Right cardiac atrium (tissue), 5 donors: ENCODE results near the gene CASP9. TPM values are rescaled to one million over a fixed set of nuclear protein-coding genes. Genes with fewer than 3 reads are reported as not detected.

ENCODE experiments used
- ATAC-seq, 2 donors: fragments of 200-7000 bp; cut with Tn5 transposase; one replicate each; pipeline versions ENCODE4 v1.8.0 to v1.9.1; 2020; ENCODE audit warnings: moderate library complexity in 2 of 2, mild to moderate bottlenecking in 1 of 2
- DNase-seq, 3 donors: peaks; one replicate each; pipeline ENCODE4 v3.0.0-alpha.2; 2020
- H3K27ac ChIP-seq: one replicate; pipeline ENCODE4 v1.5.1; 2013; ENCODE audit warnings: mild to moderate bottlenecking, low read length, control low read depth, moderate library complexity
- H3K27me3 ChIP-seq: one replicate; pipeline ENCODE4 v1.6.1; 2013; ENCODE audit not compliant: control insufficient read depth, insufficient read depth
- H3K4me1 ChIP-seq: one replicate; pipeline ENCODE4 v1.6.1; 2013; ENCODE audit warnings: low read length; ENCODE audit not compliant: control insufficient read depth, insufficient read depth
- H3K4me3 ChIP-seq: one replicate; pipeline ENCODE4 v1.5.1; 2013; ENCODE audit warnings: low read length, control low read depth
- H3K9me3 ChIP-seq: one replicate; pipeline ENCODE4 v1.6.1; 2013; ENCODE audit warnings: low read length; ENCODE audit not compliant: control insufficient read depth
- WGBS: extraction: QIAGEN DNeasy Blood & Tissue Kit; methylation state at CpG from one replicate; pipeline ENCODE4 v1.1.7; 2013; 5-methylcytosine and 5-hydroxymethylcytosine counted together
- intact Hi-C, 4 donors: fragments of 100-400 bp; cut with DNase I; formaldehyde crosslinking; loops; one replicate each; pipeline versions ENCODE4 v1.11.0 to v1.14.0; 2022 to 2023
- polyA plus RNA-seq: library from polyadenylated mRNA; stranded (reverse); fragments of 200-250 nt; gene quantifications from one replicate; pipeline ENCODE4 v1.2.3, GENCODE V29; 2013
- total RNA-seq, 4 donors: library from RNA; stranded (reverse); fragmentation: NEBNext Ultra II Directional; extraction: Animal tissue kit (Norgen Biotek cat#: 25700); gene quantifications; one replicate each; pipeline ENCODE4 v1.2.1, GENCODE V29; 2021
- donor health status: healthy with polysubstance abuse.
- donor health status: DM: no; HTN: yes; CAD: no.
- donor health status: DM: no; HTN: no; CAD: no.
- donor health status: DM: no; HTN: yes; CAD: no; lungs with severe emphysema.
- donor health status: DM: yes; HTN: yes; CAD: no.

Gene CASP9
- total and polyA plus RNA-seq, 5 donors: 8.1 to 14.2 (median 12.8) TPM

DNA sequence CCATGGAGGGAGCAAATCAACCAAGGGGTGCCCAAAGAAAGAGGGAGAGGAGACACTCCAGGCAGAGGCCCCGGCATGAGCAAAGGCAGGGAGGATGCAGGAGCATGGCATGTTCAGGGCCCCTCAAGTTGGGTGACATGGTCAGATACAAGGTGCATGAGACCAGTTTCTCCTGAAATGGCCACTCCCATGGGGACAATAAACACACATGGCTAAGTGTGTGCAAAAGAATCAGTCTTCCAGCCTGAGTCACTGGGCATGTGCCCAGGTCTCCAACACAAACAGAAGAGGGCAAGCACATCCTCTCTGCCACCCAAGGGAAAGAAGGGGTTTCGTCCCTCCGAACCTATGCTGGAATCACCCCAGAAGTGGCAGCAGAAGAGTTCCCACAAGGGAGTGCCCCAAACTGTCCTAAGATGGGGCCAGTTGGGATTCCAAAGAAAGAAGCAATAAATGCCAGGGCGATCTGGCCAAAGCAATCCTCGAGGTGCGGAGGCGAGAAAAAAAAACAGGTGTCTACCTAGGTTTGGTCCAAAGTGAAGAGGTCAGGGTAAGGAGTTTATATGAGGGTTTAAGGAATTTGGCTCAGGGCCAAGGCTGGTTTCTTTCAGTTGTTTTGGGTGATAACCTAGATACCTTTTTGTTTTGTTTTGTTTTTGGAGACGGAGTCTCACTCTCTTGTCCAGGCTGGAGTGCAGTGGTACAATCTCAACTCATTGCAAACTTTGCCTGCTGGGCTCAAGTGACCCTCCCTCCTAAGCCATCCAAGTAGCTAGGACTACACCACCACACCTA lies 13.2 kb downstream of the CASP9 start:
- Histone ChIP-seq H3K4me3 (no peak overlapping the region), H3K9me3 (no peaks in the 10 kb centered on the region), H3K4me1 (no peaks in the 10 kb centered on the region), H3K27me3 (no peaks in the 10 kb centered on the region), H3K27ac (no peak overlapping the region)
- DNase-seq (no peak), ATAC-seq (no peak)
- intact Hi-C loops: no loop called here
- 95% methylated on average over 8 of the region's 8 CpGs for WGBS

DNA sequence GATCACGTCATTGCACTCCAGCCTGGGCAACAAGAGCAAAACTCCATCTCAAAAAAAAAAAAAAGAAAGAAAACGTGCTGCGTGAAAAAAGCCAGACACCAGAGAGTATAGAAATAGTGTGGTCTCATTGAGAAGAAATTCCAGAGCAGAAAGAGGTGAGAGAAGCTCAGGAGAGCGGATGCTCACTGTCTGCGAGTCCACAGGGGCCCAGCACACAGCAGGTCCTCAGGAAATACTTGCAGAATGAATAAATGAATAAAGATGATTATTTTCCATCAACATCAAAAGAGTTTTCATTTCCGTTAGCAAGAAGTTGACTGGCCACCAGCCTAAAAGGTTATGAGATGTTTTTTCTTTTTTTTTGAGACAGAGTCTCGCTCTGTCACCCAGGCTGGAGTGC lies 14.4 kb downstream of the CASP9 start:
- Histone ChIP-seq H3K9me3 (no peaks in the 10 kb centered on the region), H3K27me3 (no peaks in the 10 kb centered on the region), H3K4me3 (no peak overlapping the region), H3K4me1 (no peaks in the 10 kb centered on the region), H3K27ac (no peak overlapping the region)
- DNase-seq (no peak), ATAC-seq (no peak)
- intact Hi-C loops: no loop called here
- WGBS: 76% methylated on average over 7 of the region's 7 CpGs

DNA sequence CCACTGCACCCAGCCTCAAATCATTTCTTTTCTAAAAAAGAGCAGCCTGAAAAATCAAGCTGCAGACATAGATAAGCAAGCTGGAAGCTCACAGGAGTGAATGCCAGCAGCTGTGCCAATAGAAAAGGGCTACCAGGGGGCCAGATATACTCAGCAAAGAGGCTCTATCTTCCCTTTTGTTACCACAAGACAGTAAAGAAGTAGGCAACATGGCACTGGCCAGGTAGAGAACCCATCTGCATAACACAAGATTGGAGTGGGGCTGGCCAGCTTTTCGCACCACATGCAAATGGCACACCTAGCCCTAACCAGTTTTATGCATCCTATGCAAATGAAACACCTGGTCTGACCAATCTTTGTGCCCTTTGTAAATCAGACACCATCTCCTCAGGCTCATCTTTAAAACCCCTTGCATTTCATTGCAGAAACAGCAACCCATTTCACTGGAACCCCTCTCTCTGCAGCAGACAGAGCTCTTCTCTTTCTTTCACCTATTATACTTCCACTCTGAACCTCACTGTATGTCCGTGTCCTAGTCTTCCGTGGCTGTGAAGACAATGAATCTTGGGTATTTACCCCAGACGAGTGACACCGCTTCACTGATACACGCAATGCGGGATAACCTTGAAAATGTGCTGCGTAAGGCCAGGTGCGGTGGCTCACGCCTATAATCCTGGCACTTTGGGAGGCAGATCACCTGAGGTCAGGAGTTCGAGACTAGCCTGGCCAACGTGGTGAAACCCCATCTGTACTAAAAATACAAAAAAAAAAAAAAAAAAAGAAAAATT lies 15.1 kb downstream of the CASP9 start:
- no peak for DNase-seq
- no peak overlapping the region for H3K4me3 ChIP-seq
- no peaks in the 10 kb centered on the region for H3K4me1 ChIP-seq
- ATAC-seq: no peak
- no peak overlapping the region for H3K27ac ChIP-seq
- intact Hi-C loops: no loop called here
- WGBS: 91% methylated on average over 12 of the region's 12 CpGs
- no peaks in the 10 kb centered on the region for H3K27me3 ChIP-seq
- H3K9me3 ChIP-seq: no peaks in the 10 kb centered on the region

DNA sequence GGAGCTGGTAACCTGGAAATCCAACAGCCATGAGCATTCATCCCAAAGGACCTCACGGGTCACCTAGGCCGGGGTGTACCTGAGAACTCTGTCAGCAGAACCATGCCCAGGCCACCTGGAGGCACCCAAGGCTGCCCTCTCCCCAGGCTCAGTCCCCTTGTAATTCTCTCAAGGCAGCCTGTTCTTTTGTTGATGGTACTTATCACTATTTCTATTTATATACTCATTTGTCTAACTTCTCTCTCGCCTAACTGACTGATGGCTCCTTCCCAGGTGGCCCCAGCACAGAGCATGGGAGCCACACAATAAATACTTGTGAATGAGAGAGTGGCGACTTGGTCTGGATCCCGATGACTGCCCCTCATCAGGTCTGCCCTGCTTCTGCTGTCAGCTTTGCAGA lies 16.7 kb downstream of the CASP9 start:
- H3K27me3 ChIP-seq: no peaks in the 10 kb centered on the region
- intact Hi-C loops: no loop called here
- ATAC-seq (peak; percentile 17 to 40), DNase-seq (peak in 1 of 3 donors; percentile 45)
- no peak overlapping the region for H3K27ac ChIP-seq
- peaks cover 2% of the 10 kb centered on the region for H3K4me1 ChIP-seq
- H3K4me3 ChIP-seq: no peak overlapping the region
- WGBS: 70% methylated on average over 5 of the region's 5 CpGs
- no peaks in the 10 kb centered on the region for H3K9me3 ChIP-seq

- intact Hi-C loops: no loop called here
- Histone ChIP-seq H3K4me1 (peaks cover 2% of the 10 kb centered on the region), H3K9me3 (no peaks in the 10 kb centered on the region), H3K4me3 (no peak overlapping the region), H3K27ac (no peak overlapping the region), H3K27me3 (no peaks in the 10 kb centered on the region)
- 92% methylated on average over 17 of the region's 17 CpGs for WGBS
- ATAC-seq: peak in 1 of 2 donors; percentile 9
- peak in 1 of 3 donors; percentile 42 for DNase-seq
Measured at GRCh38 chr1:15506831-15507230, 17.2 kb downstream of the CASP9 start.

DNA sequence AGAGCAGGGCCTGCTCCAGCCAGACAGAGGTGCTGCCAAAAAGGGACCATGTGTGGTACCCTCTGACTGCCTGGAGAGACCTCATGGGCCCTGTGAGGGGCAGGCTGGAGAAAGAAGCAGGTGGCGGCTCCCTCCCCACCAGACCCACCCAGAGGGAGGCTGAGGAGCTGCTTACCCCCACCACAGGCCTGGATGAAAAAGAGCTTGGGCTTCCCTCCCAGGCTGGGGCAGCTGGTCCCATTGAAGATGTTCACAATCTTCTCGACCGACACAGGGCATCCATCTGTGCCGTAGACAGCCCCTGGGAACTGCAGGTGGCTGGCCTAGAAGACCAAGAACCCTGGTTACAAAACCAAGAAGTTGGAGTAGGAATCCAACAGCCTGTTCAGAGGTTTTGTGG lies 19.6 kb downstream of the CASP9 start:
- H3K27me3 ChIP-seq: no peaks in the 10 kb centered on the region
- ATAC-seq: no peak
- peaks cover 2% of the 10 kb centered on the region for H3K4me1 ChIP-seq
- intact Hi-C loops: no loop called here
- DNase-seq: no peak
- WGBS: 94% methylated on average over 4 of the region's 4 CpGs
- H3K4me3 ChIP-seq: no peak overlapping the region
- no peak overlapping the region for H3K27ac ChIP-seq
- no peaks in the 10 kb centered on the region for H3K9me3 ChIP-seq

- no peaks in the 10 kb centered on the region for H3K9me3 ChIP-seq
- H3K4me1 ChIP-seq: peaks cover 2% of the 10 kb centered on the region
- intact Hi-C loops: no loop called here
- no peak overlapping the region for H3K27ac ChIP-seq
- whole genome bisulfite sequencing: 65% methylated on average over 17 of the region's 17 CpGs
- no peaks in the 10 kb centered on the region for H3K27me3 ChIP-seq
- H3K4me3 ChIP-seq: no peak overlapping the region
- ATAC-seq: peak in 1 of 2 donors; percentile 49
- DNase-seq: peak; percentile 41 to 77 (median 76)
Measured at GRCh38 chr1:15501208-15502032, 22.6 kb downstream of the CASP9 start.

- DNase-seq: no peak
- Histone ChIP-seq H3K9me3 (no peaks in the 10 kb centered on the region), H3K4me1 (peaks cover 2% of the 10 kb centered on the region), H3K27ac (no peak overlapping the region), H3K27me3 (no peaks in the 10 kb centered on the region), H3K4me3 (no peak overlapping the region)
- intact Hi-C loops: no loop called here
- peak; percentile 36 to 49 for ATAC-seq
- 65% methylated on average over 19 of the region's 19 CpGs for WGBS
Measured at GRCh38 chr1:15500184-15501178, 23.5 kb downstream of the CASP9 start.

DNA sequence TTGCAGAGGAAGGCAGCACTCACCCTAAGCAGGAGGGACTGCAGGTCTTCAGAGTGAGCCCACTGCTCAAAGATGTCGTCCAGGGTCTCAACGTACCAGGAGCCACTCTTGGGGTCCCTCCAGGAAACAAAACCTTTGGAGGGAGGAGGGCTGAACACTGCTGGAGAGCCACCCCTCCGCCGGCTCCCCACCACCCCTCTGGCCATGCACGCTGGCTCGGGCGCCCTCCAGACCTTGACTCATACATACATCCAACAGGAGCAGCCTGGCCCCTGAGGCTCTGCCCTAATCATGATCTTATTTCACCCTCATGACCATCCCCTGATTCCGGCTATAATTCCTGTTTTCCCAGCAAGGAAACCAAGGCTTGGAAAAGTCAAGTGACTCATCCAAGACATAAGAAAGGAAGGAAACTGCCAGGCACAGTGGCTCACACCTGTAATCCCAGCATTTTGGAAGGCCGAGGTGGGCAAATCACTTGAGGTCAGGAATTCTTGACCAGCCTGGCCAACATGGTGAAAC lies 30.1 kb downstream of the CASP9 start:
- DNase-seq (no peak), ATAC-seq (no peak)
- no peak overlapping the region for H3K4me3 ChIP-seq
- H3K27me3 ChIP-seq: no peaks in the 10 kb centered on the region
- 98% methylated on average over 9 of the region's 9 CpGs for WGBS
- H3K4me1 ChIP-seq: no peaks in the 10 kb centered on the region
- intact Hi-C loops: no loop called here
- H3K9me3 ChIP-seq: no peaks in the 10 kb centered on the region
- H3K27ac ChIP-seq: no peak overlapping the region

DNA sequence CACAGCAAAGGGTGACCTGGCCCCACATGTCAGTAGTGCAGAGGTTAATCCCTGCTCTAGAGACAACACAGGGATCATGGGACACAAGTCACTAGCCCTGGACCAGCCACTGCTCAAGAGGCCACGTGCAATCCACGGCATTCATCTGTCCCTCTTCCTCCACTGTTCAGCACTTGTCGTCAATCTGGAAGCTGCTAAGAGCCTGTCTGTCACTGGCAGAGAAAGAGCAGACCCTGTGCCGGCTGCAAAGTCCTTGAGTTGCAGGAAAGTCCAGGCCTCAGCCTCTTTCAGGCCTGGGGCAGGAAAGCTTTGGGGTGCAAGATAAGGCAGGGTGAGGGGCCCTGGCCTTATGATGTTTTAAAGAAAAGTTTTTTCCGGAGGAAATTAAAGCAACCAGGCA lies 31.4 kb downstream of the CASP9 start:
- Histone ChIP-seq H3K9me3 (no peaks in the 10 kb centered on the region), H3K4me3 (no peak overlapping the region), H3K4me1 (no peaks in the 10 kb centered on the region), H3K27me3 (no peaks in the 10 kb centered on the region), H3K27ac (peak overlapping the region; percentile 7)
- intact Hi-C loops: no loop called here
- WGBS: 53% methylated on average over 5 of the region's 5 CpGs
- DNase-seq: peak in 1 of 3 donors; percentile 62
- peak; percentile 66 to 74 for ATAC-seq
